ELF-1 (cell line): ENCODE results near the gene TBC1D16.
A peak's percentile ranks its signal among the peaks of the same experiment; 100 is the strongest.

Source experiments
- DNase-seq: peaks from one replicate; pipeline ENCODE4 v3.0.0-alpha.2; 2016; ENCODE audit warnings: low read depth, low spot score

The TBC1D16 gene

GRCh38 chr17:79939755-79940458 is 95.8 kb downstream of the TBC1D16 start:
- DNase-seq = no peak

- DNase-seq = peak; percentile 1
These were observed 96.6 kb downstream of the TBC1D16 start for GRCh38 chr17:79939094-79939435.

- peak; percentile 5 for DNase-seq
These were observed 97.2 kb downstream of the TBC1D16 start for GRCh38 chr17:79938336-79939093.

- peak; percentile 24 for DNase-seq
These were observed 98.0 kb downstream of the TBC1D16 start for GRCh38 chr17:79937391-79938335.

- no peak for DNase-seq
These were observed 98.9 kb downstream of the TBC1D16 start for GRCh38 chr17:79936641-79937381.

- no peak for DNase-seq
These were observed 99.6 kb downstream of the TBC1D16 start for GRCh38 chr17:79936050-79936449.

- no peak for DNase-seq
These were observed 100.3 kb downstream of the TBC1D16 start for GRCh38 chr17:79935197-79935885.

- DNase-seq = no peak
These were observed 101.1 kb downstream of the TBC1D16 start for GRCh38 chr17:79934653-79934970.

GRCh38 chr17:79933863-79934652 is 101.6 kb downstream of the TBC1D16 start:
- no peak for DNase-seq

- DNase-seq = no peak
These were observed 103.0 kb downstream of the TBC1D16 start for GRCh38 chr17:79932451-79933306.

- DNase-seq = no peak
These were observed 103.8 kb downstream of the TBC1D16 start for GRCh38 chr17:79931817-79932309.

- no peak for DNase-seq
These were observed 104.5 kb downstream of the TBC1D16 start for GRCh38 chr17:79930877-79931816.

- no peak for DNase-seq
These were observed 105.4 kb downstream of the TBC1D16 start for GRCh38 chr17:79930062-79930876.

GRCh38 chr17:79929257-79930061 is 106.2 kb downstream of the TBC1D16 start:
- DNase-seq = no peak

- no peak for DNase-seq
These were observed 107.0 kb downstream of the TBC1D16 start for GRCh38 chr17:79928502-79929256.
